ENCODE results near the gene SLC26A4. TPM values are rescaled to one million over a fixed set of nuclear protein-coding genes. Genes with fewer than 3 reads are reported as not detected.

SLC26A4 gene
- total and polyA plus RNA-seq, 10 of the 15 experiments (the other 5 are each of a cell fraction or from before 2014, with no cell fraction given): 0.01 to 0.18 (median 0.08) TPM; not detected in 5

- TF ChIP-seq CUX1 (IDR thresholded peaks at IDR 0.05; ENCODE audit: insufficient replicate concordance, low read depth, low read length): no peak
- TF ChIP-seq EP300 (IDR thresholded peaks at IDR 0.05; ENCODE audit: borderline replicate concordance in 1 of 2, control insufficient read depth in 1 of 2, low read depth in 2 of 2, low read length in 2 of 2): peak in 1 of 2 experiments; percentile 23; a peak in 1 of 4 replicates
- TF ChIP-seq FOS (IDR thresholded peaks at IDR 0.05; ENCODE audit: borderline replicate concordance, extremely low read depth, insufficient read length): no peak
- no peak; the same call in 1 of the 2 replicates for TF ChIP-seq ZNF207 (IDR thresholded peaks at IDR 0.05; ENCODE audit: borderline replicate concordance)
- TF ChIP-seq KDM1A (IDR thresholded peaks at IDR 0.05; ENCODE audit: borderline replicate concordance): no peak
- TF ChIP-seq NFYA (IDR thresholded peaks at IDR 0.05; ENCODE audit: borderline replicate concordance, low read depth, low read length): no peak
- TF ChIP-seq PAX8 (IDR thresholded peaks at IDR 0.05): no peak
- no peak; the same call in 1 of the 2 replicates for TF ChIP-seq MAX (IDR thresholded peaks at IDR 0.05; ENCODE audit: low read depth, low read length)
- peak; percentile 79; the same call in 1 of the 2 replicates for TF ChIP-seq NBN (IDR thresholded peaks at IDR 0.05)
- no peak for TF ChIP-seq ZNF24 (IDR thresholded peaks at IDR 0.05)
- peak; percentile 85 for TF ChIP-seq CBFB (IDR thresholded peaks at IDR 0.05; ENCODE audit: low read depth)
- TF ChIP-seq RELA (IDR thresholded peaks at IDR 0.05; ENCODE audit: borderline replicate concordance, partially characterized antibody): peak; percentile 37
- peak; percentile 94 for TF ChIP-seq KLF5 (IDR thresholded peaks at IDR 0.05; ENCODE audit: partially characterized antibody)
- no peak for TF ChIP-seq ZNF592 (IDR thresholded peaks at IDR 0.05)
- TF ChIP-seq BMI1 (IDR thresholded peaks at IDR 0.05; ENCODE audit: borderline replicate concordance): no peak
- TF ChIP-seq ZNF217 (IDR thresholded peaks at IDR 0.05): no peak
- peak; percentile 85 for TF ChIP-seq NRF1 (conservative IDR thresholded peaks at IDR 0.05; ENCODE audit: low read depth, low read length)
- TF ChIP-seq SIN3A (IDR thresholded peaks at IDR 0.05; ENCODE audit: low read depth, low read length): peak; percentile 53
- no peak for TF ChIP-seq FOXM1 (IDR thresholded peaks at IDR 0.05; ENCODE audit: low read depth, low read length)
- TF ChIP-seq SUPT20H (IDR thresholded peaks at IDR 0.05; ENCODE audit: borderline replicate concordance, control insufficient read depth, low read depth, low read length): no peak
- TF ChIP-seq CHD4 (IDR thresholded peaks at IDR 0.05): no peak
Observed at GRCh38 chr7:107743567-107744344, 83.1 kb downstream of the SLC26A4 start, which contains the start of gene CBLL1 (continued).
